IMR-90 (cell line): Measurements from ENCODE around the gene HOTAIR. TPM values are rescaled to one million over a fixed set of nuclear protein-coding genes. Genes with fewer than 3 reads are reported as not detected.
A peak's percentile ranks its signal among the peaks of the same experiment; 100 is the strongest.

Source experiments
- ATAC-seq: fragments of 200-7000 bp; cut with Tn5 transposase; 2 replicates; pipeline ENCODE4 v1.9.1; 2020; ENCODE audit warnings: low read depth, mild to moderate bottlenecking, moderate library complexity
- BruUV-seq: library from RNA; stranded (reverse); fragments of 400-500 nt; replicated peaks from 2 replicates; lab custom pipeline; 2021; lab: Mats Ljungman, UMichigan
- CTCF ChIA-PET: fragments of 300-600 bp; formaldehyde crosslinking; extraction: SDS; loops from one replicate; lab custom pipeline; 2021; ENCODE audit warnings: antibody characterized with exemption; lab: Yijun Ruan, JAX
- POLR2A ChIA-PET: fragments of 300-600 bp; sonication (Branson Sonifier 250); formaldehyde crosslinking; loops from one replicate; lab custom pipeline; 2022; ENCODE audit warnings: antibody characterized with exemption; ENCODE audit not compliant: unreplicated experiment; lab: Charles Lee
- DNase-seq: peaks from one replicate; pipeline ENCODE4 v3.0.0; 2013
- H2AFZ ChIP-seq: replicated peaks from 2 replicates; pipeline ENCODE3; 2013; ENCODE audit warnings: low read length, mild to moderate bottlenecking; ENCODE audit not compliant: poor library complexity
- H2AK5ac ChIP-seq: 2 replicates; pipeline ENCODE4 v1.6.1; 2013; ENCODE audit warnings: low read depth, low read length, inconsistent platforms
- H2AK9ac ChIP-seq: replicated peaks from 2 replicates; pipeline ENCODE3; 2013; ENCODE audit warnings: mild to moderate bottlenecking, low read depth, low read length, moderate library complexity; ENCODE audit not compliant: poor library complexity
- H2BK120ac ChIP-seq: 2 replicates; pipeline ENCODE4 v1.6.1; 2013; ENCODE audit warnings: low read depth, low read length, inconsistent platforms
- H2BK15ac ChIP-seq: 3 replicates; pipeline ENCODE4 v1.6.1; 2013; ENCODE audit warnings: low read depth, low read length, inconsistent platforms
- H2BK20ac ChIP-seq: 2 replicates; pipeline ENCODE4 v1.6.1; 2013; ENCODE audit warnings: low read depth, mild to moderate bottlenecking, inconsistent platforms, low read length, moderate library complexity
- H2BK5ac ChIP-seq: 2 replicates; pipeline ENCODE4 v1.6.1; 2013; ENCODE audit warnings: mild to moderate bottlenecking, low read depth, low read length, inconsistent platforms; ENCODE audit not compliant: poor library complexity, severe bottlenecking
- H3K14ac ChIP-seq: replicated peaks from 2 replicates; pipeline ENCODE4 v1.6.1; 2013; ENCODE audit warnings: low read depth, low read length, inconsistent platforms
- H3K18ac ChIP-seq: 2 replicates; pipeline ENCODE4 v1.6.1; 2013; ENCODE audit warnings: low read depth, low read length, control low read depth
- H3K23ac ChIP-seq: 2 replicates; pipeline ENCODE4 v1.6.1; 2013; ENCODE audit warnings: low read depth, low read length, inconsistent platforms
- H3K27ac ChIP-seq: 2 replicates; pipeline ENCODE4 v1.5.1; 2013; ENCODE audit warnings: mild to moderate bottlenecking, control low read depth, low read length; ENCODE audit not compliant: insufficient read depth
- H3K27me3 ChIP-seq: 2 replicates; pipeline ENCODE4 v1.6.1; 2013; ENCODE audit warnings: low read length; ENCODE audit not compliant: control insufficient read depth, insufficient read depth
- H3K36me3 ChIP-seq: 2 replicates; pipeline ENCODE4 v1.6.1; 2013; ENCODE audit warnings: low read length, mixed read lengths; ENCODE audit not compliant: control insufficient read depth, insufficient read depth
- H3K4ac ChIP-seq: 2 replicates; pipeline ENCODE4 v1.6.1; 2013; ENCODE audit warnings: low read depth, low read length, inconsistent platforms
- H3K4me1 ChIP-seq: 2 replicates; pipeline ENCODE4 v1.6.1; 2013; ENCODE audit warnings: low read length, mixed read lengths; ENCODE audit not compliant: control insufficient read depth, insufficient read depth
- H3K4me2 ChIP-seq: 2 replicates; pipeline ENCODE4 v1.6.1; 2013; ENCODE audit warnings: low read depth, mild to moderate bottlenecking, control low read depth, low read length, moderate library complexity
- H3K4me3 ChIP-seq: 2 replicates; pipeline ENCODE4 v1.5.1; 2013; ENCODE audit warnings: low read depth, mild to moderate bottlenecking, control low read depth, low read length, moderate library complexity; ENCODE audit not compliant: insufficient read depth
- H3K56ac ChIP-seq: 2 replicates; pipeline ENCODE4 v1.6.1; 2013; ENCODE audit warnings: low read length, inconsistent platforms; ENCODE audit not compliant: insufficient read depth; ENCODE audit errors: extremely low read depth
- H3K79me1 ChIP-seq, 2 experiments: 2 replicates each; pipeline ENCODE4 v1.6.1; 2013; ENCODE audit warnings: low read length in 2 of 2, inconsistent platforms in 1 of 2, low read depth in 1 of 2
- H3K9ac ChIP-seq: 2 replicates; pipeline ENCODE4 v1.6.1; 2013; ENCODE audit warnings: low read depth, low read length, control low read depth
- H3K9me1 ChIP-seq: 2 replicates; pipeline ENCODE4 v1.6.1; 2013; ENCODE audit warnings: low read length, inconsistent platforms; ENCODE audit not compliant: insufficient read depth
- H3K9me3 ChIP-seq: 2 replicates; pipeline ENCODE4 v1.6.1; 2013; ENCODE audit warnings: low read length; ENCODE audit not compliant: control insufficient read depth, insufficient read depth
- H4K20me1 ChIP-seq: 2 replicates; pipeline ENCODE4 v1.6.1; 2013; ENCODE audit warnings: low read length, inconsistent platforms; ENCODE audit not compliant: insufficient read depth
- H4K5ac ChIP-seq: 2 replicates; pipeline ENCODE4 v1.6.1; 2013; ENCODE audit warnings: mild to moderate bottlenecking, low read depth, low read length, control low read depth
- H4K8ac ChIP-seq, 2 experiments: 2 replicates each; pipeline ENCODE4 v1.6.1; 2013; ENCODE audit warnings: low read depth in 2 of 2, low read length in 2 of 2, control low read depth in 1 of 2, inconsistent platforms in 1 of 2
- H4K91ac ChIP-seq: 2 replicates; pipeline ENCODE4 v1.6.1; 2013; ENCODE audit warnings: low read depth, low read length, inconsistent platforms; ENCODE audit not compliant: insufficient read depth
- BHLHE40 ChIP-seq: fragments of 150-350 bp; IDR thresholded peaks from 2 replicates; pipeline ENCODE4 v1.6.1; 2016; ENCODE audit warnings: mild to moderate bottlenecking, low read depth, low read length
- CEBPB ChIP-seq: IDR thresholded peaks from 2 replicates; pipeline ENCODE4 v1.6.1; 2012; ENCODE audit warnings: low read depth, low read length, improper control_type of control experiment
- CHD1 ChIP-seq: IDR thresholded peaks from 2 replicates; pipeline ENCODE4 v1.6.1; 2012; ENCODE audit warnings: low read depth, low read length, improper control_type of control experiment
- FOS ChIP-seq: fragments of 150-350 bp; IDR thresholded peaks from 2 replicates; pipeline ENCODE4 v1.6.1; 2016; ENCODE audit warnings: low read depth, low read length
- MAFK ChIP-seq: IDR thresholded peaks from 2 replicates; pipeline ENCODE4 v1.6.1; 2012; ENCODE audit warnings: low read depth, low read length, improper control_type of control experiment
- MAZ ChIP-seq: IDR thresholded peaks from 2 replicates; pipeline ENCODE4 v1.6.1; 2012; ENCODE audit warnings: low read depth, mild to moderate bottlenecking, low read length, improper control_type of control experiment, moderate library complexity, borderline replicate concordance
- MXI1 ChIP-seq: IDR thresholded peaks from 2 replicates; pipeline ENCODE4 v1.6.1; 2012; ENCODE audit warnings: low read depth, mild to moderate bottlenecking, low read length, moderate library complexity, borderline replicate concordance
- NFE2L2 ChIP-seq: fragments of 150-350 bp; IDR thresholded peaks from 2 replicates; pipeline ENCODE4 v1.6.1; 2016; ENCODE audit warnings: low read depth, mild to moderate bottlenecking, low read length
- POLR2A ChIP-seq: IDR thresholded peaks from 2 replicates; pipeline ENCODE4 v1.6.1; 2012; ENCODE audit warnings: mild to moderate bottlenecking, low read depth, low read length
- RAD21 ChIP-seq: IDR thresholded peaks from 2 replicates; pipeline ENCODE4 v1.6.1; 2012; ENCODE audit warnings: low read length, improper control_type of control experiment
- RCOR1 ChIP-seq: IDR thresholded peaks from 2 replicates; pipeline ENCODE4 v1.6.1; 2012; ENCODE audit warnings: mild to moderate bottlenecking, low read length, improper control_type of control experiment; ENCODE audit not compliant: insufficient replicate concordance
- RFX5 ChIP-seq: IDR thresholded peaks from 2 replicates; pipeline ENCODE4 v1.8.0; 2012; ENCODE audit warnings: low read depth, mild to moderate bottlenecking, low read length, moderate library complexity
- SMC3 ChIP-seq: fragments of 150-350 bp; IDR thresholded peaks from 2 replicates; pipeline ENCODE4 v1.6.1; 2016; ENCODE audit warnings: low read depth, mild to moderate bottlenecking, antibody characterized with exemption, low read length, moderate library complexity
- WGBS, 2 experiments: methylation state at CpG; one replicate each; pipeline versions ENCODE4 v1.1.5 to v1.1.7; 2013; ENCODE audit warnings: missing lambda C conversion rate in 2 of 2; ENCODE audit not compliant: insufficient read length in 1 of 2; ENCODE audit errors: extremely low coverage in 2 of 2; 5-methylcytosine and 5-hydroxymethylcytosine counted together
- dilution Hi-C: fragments of 300-500 bp; cut with HindIII; formaldehyde crosslinking; loops from one replicate; pipeline ENCODE4 v1.14.3; 2018; ENCODE audit warnings: low sequenced_read_pairs; ENCODE audit not compliant: unreplicated experiment
- in situ Hi-C: fragments of 300-500 bp; cut with MboI; formaldehyde crosslinking; loops from 3 replicates; pipeline ENCODE4 v1.14.3; 2019; ENCODE audit warnings: low sequenced_read_pairs, inconsistent platforms, mixed read lengths
- intact Hi-C: fragments of 100-400 bp; cut with micrococcal nuclease; formaldehyde crosslinking; loops from 2 replicates; pipeline ENCODE4 v1.10.0; 2022
- polyA plus RNA-seq, 3 experiments: library from polyadenylated mRNA; depleted of rRNA; stranded (reverse); fragments of >200 nt; gene quantifications; 2 replicates each; pipeline ENCODE4 v1.2.3, GENCODE V29; 2012; ENCODE audit warnings: low replicate concordance in 1 of 3
- total RNA-seq: library from RNA; depleted of rRNA; stranded (reverse); fragments of >200 nt; gene quantifications from 2 replicates; pipeline ENCODE4 v1.2.3, GENCODE V29; 2012
- TF ChIP-seq, protein P1 (sequence below): fragments of 150-350 bp; IDR thresholded peaks from 2 replicates; pipeline ENCODE4 v1.6.1; 2017; ENCODE audit warnings: mild to moderate bottlenecking, antibody characterized with exemption, low read length, low read depth
- TF ChIP-seq, protein P2 (sequence below): conservative IDR thresholded peaks from 2 replicates; pipeline ENCODE4 v1.5.1; 2012; ENCODE audit warnings: mild to moderate bottlenecking, low read depth, low read length, improper control_type of control experiment
- TF ChIP-seq, protein P3 (sequence below): fragments of 150-350 bp; IDR thresholded peaks from 2 replicates; pipeline ENCODE4 v1.6.1; 2016; ENCODE audit warnings: low read depth, mild to moderate bottlenecking, low read length, moderate library complexity, borderline replicate concordance

HOTAIR gene
- total and polyA plus RNA-seq, 2 of the 4 experiments (the other 2 are of a cell fraction), result not detected

DNA sequence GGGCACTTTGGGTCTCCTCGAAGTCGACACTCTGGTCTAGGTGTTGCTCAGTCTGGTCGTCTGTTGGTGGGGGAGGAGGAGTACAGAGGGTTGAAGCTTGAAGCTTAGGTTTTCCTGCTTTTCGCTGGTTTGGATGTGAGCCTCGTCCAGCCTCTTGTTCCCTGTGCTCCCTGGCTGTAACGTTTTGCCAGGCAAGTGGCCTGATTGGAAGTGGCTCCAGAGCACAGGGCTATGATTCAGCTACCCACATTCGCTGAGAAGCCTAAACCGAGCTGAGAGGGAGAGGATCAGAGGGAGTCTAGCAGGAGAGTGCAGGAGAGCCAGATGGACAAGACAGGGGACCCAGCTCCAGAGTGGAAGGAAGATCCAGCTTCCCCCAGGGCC lies 16.3 kb upstream of the HOTAIR start:
- in situ Hi-C loops, result loop anchor here (10.0 kb wide), 2 partner anchors 226 to 384 kb away; no protein-coding TSS in a partner anchor
- Histone ChIP-seq H4K91ac (no peak overlapping the region), H3K18ac (no peak overlapping the region), H3K9me1 (no peaks in the 10 kb centered on the region), H3K23ac (no peak overlapping the region), H2BK20ac (no peak overlapping the region), H3K9me3 (peaks cover 15% of the 10 kb centered on the region), H4K5ac (no peak overlapping the region), H3K27ac (no peak overlapping the region), H3K56ac (no peak overlapping the region), H4K20me1 (no peaks in the 10 kb centered on the region; the same call in 1 of the 2 replicates), H3K36me3 (no peaks in the 10 kb centered on the region), H2AK9ac (no peak overlapping the region), H3K4me2 (no peak overlapping the region), H2AFZ (peak overlapping the region; percentile 37), H2BK5ac (no peak overlapping the region), H3K9ac (no peak overlapping the region), H3K4me1 (peaks cover 3% of the 10 kb centered on the region; the same call in 1 of the 2 replicates), H3K14ac (no peak overlapping the region), H3K4me3 (no peak overlapping the region), H3K27me3 (peaks cover 98% of the 10 kb centered on the region), H3K79me1 (no peaks in the 10 kb centered on the region), H2AK5ac (no peak overlapping the region), H2BK120ac (no peak overlapping the region), H3K4ac (no peak overlapping the region), H4K8ac (no peak overlapping the region), H2BK15ac (no peak overlapping the region)
- dilution Hi-C loops, result no loop called here
- 4% methylated on average over 3 of the region's 8 CpGs; no CpG with 5 or more reads in 1 of the 2 experiments for WGBS, 2 experiments
- intact Hi-C loops, result no loop called here
- no peak for DNase-seq
- ChIA-PET CTCF (interaction anchor here (2.3 kb wide), 1 partner anchor 210 kb away, joined by 8 read pairs; no protein-coding TSS in a partner anchor), POLR2A (no interaction called here)
- no peak for ATAC-seq
- no peak for TF ChIP-seq MXI1
- TF ChIP-seq CEBPB, result no peak
- TF ChIP-seq RFX5, result no peak
- no peak for TF ChIP-seq FOS
- TF ChIP-seq, protein P1, sequence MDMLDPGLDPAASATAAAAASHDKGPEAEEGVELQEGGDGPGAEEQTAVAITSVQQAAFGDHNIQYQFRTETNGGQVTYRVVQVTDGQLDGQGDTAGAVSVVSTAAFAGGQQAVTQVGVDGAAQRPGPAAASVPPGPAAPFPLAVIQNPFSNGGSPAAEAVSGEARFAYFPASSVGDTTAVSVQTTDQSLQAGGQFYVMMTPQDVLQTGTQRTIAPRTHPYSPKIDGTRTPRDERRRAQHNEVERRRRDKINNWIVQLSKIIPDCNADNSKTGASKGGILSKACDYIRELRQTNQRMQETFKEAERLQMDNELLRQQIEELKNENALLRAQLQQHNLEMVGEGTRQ, result no peak
- TF ChIP-seq BHLHE40, result no peak
- TF ChIP-seq, protein P2, sequence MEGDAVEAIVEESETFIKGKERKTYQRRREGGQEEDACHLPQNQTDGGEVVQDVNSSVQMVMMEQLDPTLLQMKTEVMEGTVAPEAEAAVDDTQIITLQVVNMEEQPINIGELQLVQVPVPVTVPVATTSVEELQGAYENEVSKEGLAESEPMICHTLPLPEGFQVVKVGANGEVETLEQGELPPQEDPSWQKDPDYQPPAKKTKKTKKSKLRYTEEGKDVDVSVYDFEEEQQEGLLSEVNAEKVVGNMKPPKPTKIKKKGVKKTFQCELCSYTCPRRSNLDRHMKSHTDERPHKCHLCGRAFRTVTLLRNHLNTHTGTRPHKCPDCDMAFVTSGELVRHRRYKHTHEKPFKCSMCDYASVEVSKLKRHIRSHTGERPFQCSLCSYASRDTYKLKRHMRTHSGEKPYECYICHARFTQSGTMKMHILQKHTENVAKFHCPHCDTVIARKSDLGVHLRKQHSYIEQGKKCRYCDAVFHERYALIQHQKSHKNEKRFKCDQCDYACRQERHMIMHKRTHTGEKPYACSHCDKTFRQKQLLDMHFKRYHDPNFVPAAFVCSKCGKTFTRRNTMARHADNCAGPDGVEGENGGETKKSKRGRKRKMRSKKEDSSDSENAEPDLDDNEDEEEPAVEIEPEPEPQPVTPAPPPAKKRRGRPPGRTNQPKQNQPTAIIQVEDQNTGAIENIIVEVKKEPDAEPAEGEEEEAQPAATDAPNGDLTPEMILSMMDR, result no peak
- no peak for TF ChIP-seq RCOR1
- no peak for TF ChIP-seq MAZ
- TF ChIP-seq SMC3, result no peak
- no peak for TF ChIP-seq POLR2A
- no peak for TF ChIP-seq MAFK
- no peak for TF ChIP-seq NFE2L2
- TF ChIP-seq CHD1, result no peak
- TF ChIP-seq, protein P3, sequence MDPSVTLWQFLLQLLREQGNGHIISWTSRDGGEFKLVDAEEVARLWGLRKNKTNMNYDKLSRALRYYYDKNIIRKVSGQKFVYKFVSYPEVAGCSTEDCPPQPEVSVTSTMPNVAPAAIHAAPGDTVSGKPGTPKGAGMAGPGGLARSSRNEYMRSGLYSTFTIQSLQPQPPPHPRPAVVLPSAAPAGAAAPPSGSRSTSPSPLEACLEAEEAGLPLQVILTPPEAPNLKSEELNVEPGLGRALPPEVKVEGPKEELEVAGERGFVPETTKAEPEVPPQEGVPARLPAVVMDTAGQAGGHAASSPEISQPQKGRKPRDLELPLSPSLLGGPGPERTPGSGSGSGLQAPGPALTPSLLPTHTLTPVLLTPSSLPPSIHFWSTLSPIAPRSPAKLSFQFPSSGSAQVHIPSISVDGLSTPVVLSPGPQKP, result no peak
- TF ChIP-seq RAD21, result no peak
- no TSS peak for BruUV-seq
